HCT116 (cell line): ENCODE measurements around the gene MTA3. TPM values are rescaled to one million over a fixed set of nuclear protein-coding genes. Genes with fewer than 3 reads are reported as not detected.

ENCODE experiments used
- ATAC-seq: fragments of 200-7000 bp; cut with Tn5 transposase; 2 replicates; pipeline ENCODE4 v1.9.1; 2020; ENCODE audit warnings: mild to moderate bottlenecking, moderate library complexity
- BruUV-seq: library from RNA; stranded (reverse); fragments of 400-500 nt; replicated peaks from 2 replicates; lab custom pipeline; 2021; lab: Mats Ljungman, UMichigan
- CTCF ChIA-PET: fragments of 300-600 bp; sonication (Branson Sonifier 250); formaldehyde crosslinking; loops from one replicate; lab custom pipeline; 2021; ENCODE audit warnings: antibody characterized with exemption; lab: Charles Lee
- POLR2A ChIA-PET: fragments of 300-600, 350-600 bp; sonication (Branson Sonifier 250); formaldehyde crosslinking; loops from one replicate; lab custom pipeline; 2021; ENCODE audit warnings: antibody characterized with exemption; lab: Charles Lee
- RAD21 ChIA-PET, 2 experiments: fragments of 300-600 bp; sonication (Branson Sonifier 250); formaldehyde crosslinking; loops; one replicate each; lab custom pipeline; 2023; ENCODE audit warnings: low total read pairs in 2 of 2; ENCODE audit not compliant: uncharacterized antibody in 2 of 2, unreplicated experiment in 2 of 2, low non-redundant PET in 1 of 2; lab: Charles Lee
- DNase-seq: peaks from one replicate; pipeline ENCODE4 v3.0.0-alpha.2; 2010; ENCODE audit warnings: low read depth, low spot score
- H2AFZ ChIP-seq: fragments of 200-600 bp; shearing (Covaris generic), sonication (generic); 2 replicates; pipeline ENCODE4 v1.6.1; 2017; ENCODE audit warnings: low read depth, mixed run types, mixed read lengths, antibody characterized with exemption, low read length; ENCODE audit not compliant: poor library complexity, severe bottlenecking
- H3K27ac ChIP-seq: 2 replicates; pipeline ENCODE4 v1.5.1; 2012; ENCODE audit warnings: low read depth, low read length
- H3K27me3 ChIP-seq: fragments of 200-600 bp; sonication (generic); 2 replicates; pipeline ENCODE4 v1.6.1; 2016; ENCODE audit warnings: mixed run types, low read length, mixed read lengths; ENCODE audit not compliant: insufficient read depth
- H3K36me3 ChIP-seq, 2 experiments: fragments of 200-500 bp in 1 of 2; fragments of 200-600 bp in 1 of 2; sonication (Bioruptor generic) in 1 of 2; sonication (generic) in 1 of 2; 2 replicates each; pipeline versions ENCODE4 v1.5.1 to v1.6.1; 2014 to 2016; ENCODE audit warnings: low read length in 2 of 2, inconsistent platforms in 1 of 2, mixed read lengths in 1 of 2, mixed run types in 1 of 2; ENCODE audit not compliant: insufficient read depth in 2 of 2, control insufficient read depth in 1 of 2
- H3K4me1 ChIP-seq, 2 experiments: fragments of 200-600 bp in 1 of 2; sonication (generic) in 1 of 2; 2 replicates each; pipeline versions ENCODE4 v1.5.1 to v1.6.1; 2012 to 2017; ENCODE audit warnings: low read length in 2 of 2, inconsistent platforms in 1 of 2, mild to moderate bottlenecking in 1 of 2, mixed read lengths in 1 of 2, mixed run types in 1 of 2, moderate library complexity in 1 of 2; ENCODE audit not compliant: insufficient read depth in 2 of 2, control insufficient read depth in 1 of 2
- H3K4me2 ChIP-seq: fragments of 200-600 bp; sonication (generic); 2 replicates; pipeline ENCODE4 v1.6.1; 2017; ENCODE audit warnings: mixed run types, low read length, mixed read lengths
- H3K4me3 ChIP-seq, 2 experiments: fragments of 200-600 bp in 1 of 2; sonication (generic) in 1 of 2; replicated peaks in 1 of 2; 2 replicates each; pipeline ENCODE4 v1.5.1; 2011 to 2016; ENCODE audit warnings: low read length in 2 of 2, control low read depth in 1 of 2, low read depth in 1 of 2, mild to moderate bottlenecking in 1 of 2, mixed read lengths in 1 of 2, mixed run types in 1 of 2
- H3K79me2 ChIP-seq: fragments of 200-600 bp; sonication (generic); 2 replicates; pipeline ENCODE4 v1.6.1; 2017; ENCODE audit warnings: mild to moderate bottlenecking, mixed run types, low read length, moderate library complexity, mixed read lengths; ENCODE audit not compliant: insufficient read depth
- H3K9ac ChIP-seq: fragments of 200-600 bp; sonication (generic); 2 replicates; pipeline ENCODE4 v1.6.1; 2016; ENCODE audit warnings: low read length, mixed read lengths
- H3K9me2 ChIP-seq: fragments of 200-600 bp; sonication (generic), shearing (Covaris generic); 2 replicates; pipeline ENCODE4 v1.6.1; 2017; ENCODE audit warnings: mixed run types, mild to moderate bottlenecking, moderate library complexity; ENCODE audit not compliant: insufficient read depth
- H3K9me3 ChIP-seq, 2 experiments: fragments of 200-500 bp in 1 of 2; fragments of 200-600 bp in 1 of 2; sonication (Bioruptor generic) in 1 of 2; sonication (generic) in 1 of 2; 2 replicates each; pipeline ENCODE4 v1.6.1; 2014 to 2017; ENCODE audit warnings: low read length in 2 of 2, mixed read lengths in 2 of 2, inconsistent platforms in 1 of 2, low read depth in 1 of 2, mild to moderate bottlenecking in 1 of 2, mixed run types in 1 of 2, moderate library complexity in 1 of 2; ENCODE audit not compliant: control insufficient read depth in 1 of 2, insufficient read depth in 1 of 2
- H4K20me1 ChIP-seq: fragments of 200-600 bp; sonication (generic), shearing (Covaris generic); 2 replicates; pipeline ENCODE4 v1.6.1; 2017; ENCODE audit warnings: mixed run types, mild to moderate bottlenecking, moderate library complexity; ENCODE audit not compliant: insufficient read depth
- ATF3 ChIP-seq: IDR thresholded peaks from 2 replicates; pipeline ENCODE4 v1.6.1; 2012
- CEBPB ChIP-seq: IDR thresholded peaks from 2 replicates; pipeline ENCODE4 v1.6.1; 2012; ENCODE audit warnings: low read depth
- CTCF ChIP-seq, 3 experiments: fragments of 200-600 bp in 1 of 3; sonication (generic) in 1 of 3; IDR thresholded peaks in 2 of 3; conservative IDR thresholded peaks in 1 of 3; 2 replicates each; pipeline ENCODE4 v1.5.1; 2012 to 2017; ENCODE audit warnings: low read depth in 2 of 3, low read length in 2 of 3, antibody characterized with exemption in 1 of 3, borderline replicate concordance in 1 of 3, control low read depth in 1 of 3, mild to moderate bottlenecking in 1 of 3, mixed read lengths in 1 of 3, mixed run types in 1 of 3, moderate library complexity in 1 of 3; ENCODE audit not compliant: insufficient read depth in 1 of 3
- EGR1 ChIP-seq: IDR thresholded peaks from 2 replicates; pipeline ENCODE4 v1.6.1; 2012; ENCODE audit warnings: low read depth
- ELF1 ChIP-seq: IDR thresholded peaks from 2 replicates; pipeline ENCODE4 v1.6.1; 2012; ENCODE audit warnings: low read depth, borderline replicate concordance
- EZH2 ChIP-seq: fragments of 200-600 bp; sonication (generic); IDR thresholded peaks from 2 replicates; pipeline ENCODE4 v1.6.1; 2017; ENCODE audit warnings: antibody characterized with exemption, mixed run types
- EZH2phosphoT487 ChIP-seq: fragments of 200-600 bp; IDR thresholded peaks from 2 replicates; pipeline ENCODE4 v1.6.1; 2018; ENCODE audit warnings: antibody characterized with exemption, borderline replicate concordance
- JUND ChIP-seq: IDR thresholded peaks from 2 replicates; pipeline ENCODE4 v1.6.1; 2012
- POLR2A ChIP-seq: IDR thresholded peaks from 2 replicates; pipeline ENCODE4 v1.7.0; 2011; ENCODE audit warnings: borderline replicate concordance; ENCODE audit not compliant: insufficient read depth, insufficient read length; ENCODE audit errors: extremely low read depth
- RAD21 ChIP-seq: IDR thresholded peaks from 2 replicates; pipeline ENCODE4 v1.6.1; 2012; ENCODE audit warnings: low read depth, mild to moderate bottlenecking
- SP1 ChIP-seq: IDR thresholded peaks from 2 replicates; pipeline ENCODE4 v1.6.1; 2012; ENCODE audit warnings: low read depth
- SRF ChIP-seq: IDR thresholded peaks from 2 replicates; pipeline ENCODE4 v1.6.1; 2012; ENCODE audit warnings: low read depth
- TCF7L2 ChIP-seq: IDR thresholded peaks from 2 replicates; pipeline ENCODE4 v1.7.0; 2011; ENCODE audit warnings: borderline replicate concordance, inconsistent platforms; ENCODE audit not compliant: insufficient read depth, insufficient read length; ENCODE audit errors: extremely low read depth
- ZNF274 ChIP-seq: fragments of 200-500 bp; sonication (Bioruptor generic); IDR thresholded peaks from 2 replicates; pipeline ENCODE4 v1.6.1; 2014; ENCODE audit warnings: mild to moderate bottlenecking, low read depth, low read length, inconsistent platforms
- intact Hi-C: fragments of 100-400 bp; cut with micrococcal nuclease; formaldehyde crosslinking; loops from 2 replicates; pipeline ENCODE4 v1.10.0; 2022
- total RNA-seq: library from RNA; stranded (reverse); gene quantifications from one replicate; pipeline ENCODE4 v1.2.1, GENCODE V29; 2021; ENCODE audit not compliant: unreplicated experiment

The MTA3 gene
- total RNA-seq, 1 experiment from 2014 or later = 46.3 TPM

GRCh38 chr2:42560899-42561298, 7.5 kb upstream of the MTA3 start:
- no TSS peak for BruUV-seq
- H3K9ac ChIP-seq = no peak overlapping the region
- no peak for DNase-seq
- H3K27ac ChIP-seq = no peak overlapping the region
- H3K27me3 ChIP-seq = no peaks in the 10 kb centered on the region
- no peak for ATAC-seq
- ChIA-PET RAD21 (no interaction called here), CTCF (no interaction called here), POLR2A (no interaction called here)
- no peaks in the 10 kb centered on the region for H4K20me1 ChIP-seq
- no peaks in the 10 kb centered on the region for H3K36me3 ChIP-seq
- H3K4me2 ChIP-seq = no peak overlapping the region
- no peaks in the 10 kb centered on the region for H3K9me3 ChIP-seq
- no peaks in the 10 kb centered on the region for H3K79me2 ChIP-seq
- intact Hi-C loops = no loop called here
- H3K4me1 ChIP-seq = peaks cover 0 to 22% of the 10 kb centered on the region in 2 experiments; a peak in 3 of 4 replicates
- no peak overlapping the region for H2AFZ ChIP-seq
- TF ChIP-seq EGR1 (no peak), EZH2 (no peak), EZH2phosphoT487 (no peak), ATF3 (no peak), POLR2A (no peak), SRF (no peak), RAD21 (no peak), TCF7L2 (no peak), ELF1 (no peak), SP1 (no peak), CEBPB (no peak), ZNF274 (no peak), CTCF (IDR thresholded peaks at IDR 0.05 in 2 of 3, conservative IDR thresholded peaks at IDR 0.05 in 1 of 3; ENCODE audit: borderline replicate concordance in 1 of 3, insufficient read depth in 1 of 3, low read depth in 2 of 3, low read length in 2 of 3) (no peak), JUND (no peak)
- no peak overlapping the region for H3K4me3 ChIP-seq
- no peaks in the 10 kb centered on the region for H3K9me2 ChIP-seq
